Transverse colon (tissue), 3 donors: ENCODE results near the gene SFXN5.

ENCODE experiments used
- EP300 ChIP-seq: sonication (generic); formaldehyde crosslinking; IDR thresholded peaks from one replicate; pipeline ENCODE4 v1.6.1; 2017; ENCODE audit warnings: antibody characterized with exemption, low read depth
- POLR2A ChIP-seq: fragments of 450-650 bp; IDR thresholded peaks from one replicate; pipeline ENCODE4 v1.6.1; 2016; ENCODE audit warnings: antibody characterized with exemption, mild to moderate bottlenecking, moderate library complexity
- TF ChIP-seq, protein P1 (sequence below), 5 experiments: fragments of 200-600 bp in 3 of 5; fragments of 450-650 bp in 2 of 5; sonication (generic) in 3 of 5; IDR thresholded peaks; 1 replicate in 2 of 5; 2 replicates in 3 of 5; pipeline ENCODE4 v1.5.1; 2016 to 2017; ENCODE audit warnings: antibody characterized with exemption in 5 of 5, inconsistent platforms in 3 of 5, mild to moderate bottlenecking in 2 of 5, moderate library complexity in 1 of 5

DNA sequence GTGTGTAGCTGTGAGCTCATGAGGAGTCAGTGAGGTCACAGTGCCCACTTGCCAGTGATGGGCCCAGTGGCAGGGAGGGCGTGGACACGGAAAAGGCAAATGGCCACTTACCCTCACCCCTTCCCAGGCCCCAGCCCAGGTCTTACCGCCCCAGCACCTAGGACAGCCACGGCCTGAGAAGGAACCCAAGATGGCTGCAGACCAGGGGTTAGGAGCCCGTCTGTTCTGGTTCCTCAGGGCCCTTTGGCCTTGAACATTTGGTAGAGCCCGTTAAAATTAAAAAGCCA, 80.1 kb downstream of the SFXN5 start:
- TF ChIP-seq POLR2A, result no peak
- TF ChIP-seq, protein P1, sequence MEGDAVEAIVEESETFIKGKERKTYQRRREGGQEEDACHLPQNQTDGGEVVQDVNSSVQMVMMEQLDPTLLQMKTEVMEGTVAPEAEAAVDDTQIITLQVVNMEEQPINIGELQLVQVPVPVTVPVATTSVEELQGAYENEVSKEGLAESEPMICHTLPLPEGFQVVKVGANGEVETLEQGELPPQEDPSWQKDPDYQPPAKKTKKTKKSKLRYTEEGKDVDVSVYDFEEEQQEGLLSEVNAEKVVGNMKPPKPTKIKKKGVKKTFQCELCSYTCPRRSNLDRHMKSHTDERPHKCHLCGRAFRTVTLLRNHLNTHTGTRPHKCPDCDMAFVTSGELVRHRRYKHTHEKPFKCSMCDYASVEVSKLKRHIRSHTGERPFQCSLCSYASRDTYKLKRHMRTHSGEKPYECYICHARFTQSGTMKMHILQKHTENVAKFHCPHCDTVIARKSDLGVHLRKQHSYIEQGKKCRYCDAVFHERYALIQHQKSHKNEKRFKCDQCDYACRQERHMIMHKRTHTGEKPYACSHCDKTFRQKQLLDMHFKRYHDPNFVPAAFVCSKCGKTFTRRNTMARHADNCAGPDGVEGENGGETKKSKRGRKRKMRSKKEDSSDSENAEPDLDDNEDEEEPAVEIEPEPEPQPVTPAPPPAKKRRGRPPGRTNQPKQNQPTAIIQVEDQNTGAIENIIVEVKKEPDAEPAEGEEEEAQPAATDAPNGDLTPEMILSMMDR (IDR thresholded peaks at IDR 0.05), result no peak
- no peak for TF ChIP-seq EP300
